Measurements from ENCODE around the gene DRGX. TPM values are rescaled to one million over a fixed set of nuclear protein-coding genes. Genes with fewer than 3 reads are reported as not detected.

Gene DRGX
- total and polyA plus RNA-seq, 2 of the 4 experiments (the other 2 are of a cell fraction) = not detected

DNA sequence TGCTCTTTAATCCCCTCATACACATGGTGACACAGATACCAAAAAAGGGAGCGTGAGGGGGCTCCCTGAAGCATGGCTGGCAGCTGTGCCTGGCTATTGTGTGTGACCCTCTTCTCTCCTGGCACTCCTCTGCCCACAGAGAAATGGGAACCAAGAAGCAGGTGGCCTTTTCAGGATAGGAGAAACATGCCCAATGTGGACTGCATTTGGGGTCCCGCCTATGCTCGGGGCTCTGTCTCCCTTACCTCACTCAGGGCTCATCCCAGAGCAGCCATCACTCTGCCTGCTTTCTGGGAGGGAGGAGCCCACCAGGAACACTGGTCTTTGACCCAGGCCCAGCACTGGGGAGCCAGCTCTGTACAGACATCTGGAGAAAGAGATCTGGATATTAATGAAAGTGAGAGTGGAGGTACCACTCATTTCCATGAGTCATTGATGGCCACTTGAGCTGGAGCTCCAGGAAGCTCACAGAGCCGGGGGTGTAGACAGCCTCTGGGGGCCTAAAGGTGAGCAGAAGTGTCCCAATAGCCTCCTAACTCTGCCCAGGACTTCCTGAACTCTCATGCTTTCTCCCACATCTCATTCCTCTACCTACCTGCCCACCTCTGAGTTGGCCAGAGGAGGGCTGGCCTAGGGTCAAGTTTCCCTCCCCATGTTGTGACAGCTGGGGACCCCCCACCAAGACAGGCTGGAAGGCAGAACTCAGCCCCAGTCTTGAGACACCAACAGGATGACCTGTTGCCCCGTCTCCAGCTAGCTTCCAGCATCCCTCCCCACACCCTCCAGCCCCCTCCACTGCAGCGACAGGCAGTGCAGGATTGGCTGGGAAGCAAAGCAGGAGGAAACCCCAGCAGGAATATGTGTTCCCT, 42.6 kb downstream of the DRGX start (continued):
- no peak for TF ChIP-seq FOS (IDR thresholded peaks at IDR 0.05; ENCODE audit: low read depth, low read length)

DNA sequence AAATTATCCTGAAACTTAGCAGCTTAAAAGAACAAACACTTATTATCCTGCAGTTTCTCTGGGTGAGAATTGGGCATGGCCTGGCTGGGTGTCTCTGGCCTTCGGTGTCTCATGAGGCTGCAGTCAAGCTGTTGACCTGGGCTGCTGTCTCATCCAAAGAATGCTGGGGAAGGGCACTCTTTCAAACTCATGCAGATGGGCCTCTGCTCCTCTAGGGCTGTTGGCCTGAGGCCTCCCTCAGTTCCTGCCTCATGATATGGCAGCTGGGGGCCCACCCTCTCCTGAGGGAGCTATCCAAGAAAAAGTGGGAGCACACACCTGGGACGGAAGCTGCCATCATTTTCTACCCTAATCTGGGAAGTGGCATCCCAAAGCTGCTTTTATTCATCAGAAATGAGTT, 43.6 kb downstream of the DRGX start:
- BruUV-seq (replicated peaks) = no TSS peak
- H3K9me3 ChIP-seq (ENCODE audit: control insufficient read depth, insufficient read depth, low read length) = peaks cover 4% of the 10 kb centered on the region
- CTCF ChIA-PET = no interaction called here
- no peak overlapping the region for H2BK5ac ChIP-seq (ENCODE audit: low read depth, low read length, poor library complexity, severe bottlenecking)
- intact Hi-C loops (cut with micrococcal nuclease) = no loop called here
- 40% methylated on average over 1 of the region's 2 CpGs; no CpG with 5 or more reads in 1 of the 2 experiments for WGBS, 2 experiments (ENCODE audit: extremely low coverage in 2 of 2, insufficient read length in 1 of 2)
- H4K20me1 ChIP-seq (ENCODE audit: insufficient read depth, low read length) = no peaks in the 10 kb centered on the region
- no peak overlapping the region for H4K8ac ChIP-seq (ENCODE audit: low read depth in 2 of 2, low read length in 2 of 2)
- no peak overlapping the region for H2AK5ac ChIP-seq (ENCODE audit: low read depth, low read length)
- H3K79me1 ChIP-seq (ENCODE audit: low read depth in 1 of 2, low read length in 2 of 2) = no peaks in the 10 kb centered on the region
- POLR2A ChIA-PET (ENCODE audit: unreplicated experiment) = no interaction called here
- in situ Hi-C loops (cut with MboI; ENCODE audit: low sequenced_read_pairs) = no loop called here
- H3K4ac ChIP-seq (ENCODE audit: low read depth, low read length) = no peak overlapping the region
- H2AFZ ChIP-seq (replicated peaks; ENCODE audit: low read length, poor library complexity) = no peak overlapping the region
- H3K18ac ChIP-seq (ENCODE audit: low read depth, low read length) = no peak overlapping the region
- H2BK15ac ChIP-seq (ENCODE audit: low read depth, low read length) = no peak overlapping the region
- H3K9ac ChIP-seq (ENCODE audit: low read depth, low read length) = no peak overlapping the region
- DNase-seq (no peak), ATAC-seq (ENCODE audit: low read depth) (no peak)
- no peak overlapping the region for H3K4me3 ChIP-seq (ENCODE audit: insufficient read depth, low read depth, low read length)
- H3K56ac ChIP-seq (ENCODE audit: extremely low read depth, insufficient read depth, low read length) = no peak overlapping the region
- no peaks in the 10 kb centered on the region for H3K4me1 ChIP-seq (ENCODE audit: control insufficient read depth, insufficient read depth, low read length)
- no peak overlapping the region for H2AK9ac ChIP-seq (replicated peaks; ENCODE audit: low read depth, low read length, poor library complexity)
- no peak overlapping the region for H4K5ac ChIP-seq (ENCODE audit: low read depth, low read length)
- no peak overlapping the region for H3K23ac ChIP-seq (ENCODE audit: low read depth, low read length)
- no peaks in the 10 kb centered on the region for H3K36me3 ChIP-seq (ENCODE audit: control insufficient read depth, insufficient read depth, low read length)
- peaks cover 2% of the 10 kb centered on the region; the same call in 1 of the 2 replicates for H3K27me3 ChIP-seq (ENCODE audit: control insufficient read depth, insufficient read depth, low read length)
- H3K4me2 ChIP-seq (ENCODE audit: low read depth, low read length) = no peak overlapping the region
- H2BK20ac ChIP-seq (ENCODE audit: low read depth, low read length) = no peak overlapping the region
- dilution Hi-C loops (cut with HindIII; ENCODE audit: low sequenced_read_pairs, unreplicated experiment) = no loop called here
- H3K14ac ChIP-seq (replicated peaks; ENCODE audit: low read depth, low read length) = no peak overlapping the region
- H2BK120ac ChIP-seq (ENCODE audit: low read depth, low read length) = no peak overlapping the region
- no peak overlapping the region for H4K91ac ChIP-seq (ENCODE audit: insufficient read depth, low read depth, low read length)
- H3K27ac ChIP-seq (ENCODE audit: insufficient read depth, low read length) = no peak overlapping the region
- TF ChIP-seq MAFK (IDR thresholded peaks at IDR 0.05; ENCODE audit: low read depth, low read length) (no peak), FOS (IDR thresholded peaks at IDR 0.05; ENCODE audit: low read depth, low read length) (no peak), MXI1 (IDR thresholded peaks at IDR 0.05; ENCODE audit: borderline replicate concordance, low read depth, low read length) (no peak)
- TF ChIP-seq, protein P1, sequence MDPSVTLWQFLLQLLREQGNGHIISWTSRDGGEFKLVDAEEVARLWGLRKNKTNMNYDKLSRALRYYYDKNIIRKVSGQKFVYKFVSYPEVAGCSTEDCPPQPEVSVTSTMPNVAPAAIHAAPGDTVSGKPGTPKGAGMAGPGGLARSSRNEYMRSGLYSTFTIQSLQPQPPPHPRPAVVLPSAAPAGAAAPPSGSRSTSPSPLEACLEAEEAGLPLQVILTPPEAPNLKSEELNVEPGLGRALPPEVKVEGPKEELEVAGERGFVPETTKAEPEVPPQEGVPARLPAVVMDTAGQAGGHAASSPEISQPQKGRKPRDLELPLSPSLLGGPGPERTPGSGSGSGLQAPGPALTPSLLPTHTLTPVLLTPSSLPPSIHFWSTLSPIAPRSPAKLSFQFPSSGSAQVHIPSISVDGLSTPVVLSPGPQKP (IDR thresholded peaks at IDR 0.05; ENCODE audit: borderline replicate concordance, low read depth, low read length) = no peak
- H3K9me1 ChIP-seq (ENCODE audit: insufficient read depth, low read length) = no peaks in the 10 kb centered on the region

Data from IMR-90 (cell line).